ENCODE data around the gene TP63.

GRCh38 chr3:189712906-189713483 is 81.8 kb downstream of the TP63 start:
- no peak for TF ChIP-seq CTCF (IDR thresholded peaks at IDR 0.05)
- no peak for TF ChIP-seq POLR2A (IDR thresholded peaks at IDR 0.05)
